GM21447 (cell line): ENCODE measurements around the gene DISC1.

Experiments
- ATAC-seq: cut with Tn5 transposase; IDR thresholded peaks from one replicate; pipeline ENCODE4 v1.9.1; 2021; ENCODE audit not compliant: unreplicated experiment

Gene DISC1

GRCh38 chr1:232018231-232019025 is 391.8 kb downstream of the DISC1 start:
- no peak for ATAC-seq

DNA sequence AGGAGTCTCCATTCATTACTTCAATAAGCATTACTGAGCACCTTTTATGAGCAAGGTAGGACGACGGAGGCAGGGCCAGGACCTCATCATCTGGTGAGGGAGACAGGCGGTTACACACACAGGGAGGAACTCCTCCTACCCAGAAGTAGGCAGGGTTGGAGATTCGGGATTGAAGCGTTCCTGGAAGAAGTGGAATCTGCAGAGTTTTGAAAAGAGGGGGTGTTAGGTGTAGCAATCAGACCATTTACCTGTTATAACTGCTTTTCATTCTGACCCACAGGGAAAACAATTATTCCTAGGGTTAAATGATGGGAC is 392.4 kb downstream of the DISC1 start:
- ATAC-seq, result no peak

DNA sequence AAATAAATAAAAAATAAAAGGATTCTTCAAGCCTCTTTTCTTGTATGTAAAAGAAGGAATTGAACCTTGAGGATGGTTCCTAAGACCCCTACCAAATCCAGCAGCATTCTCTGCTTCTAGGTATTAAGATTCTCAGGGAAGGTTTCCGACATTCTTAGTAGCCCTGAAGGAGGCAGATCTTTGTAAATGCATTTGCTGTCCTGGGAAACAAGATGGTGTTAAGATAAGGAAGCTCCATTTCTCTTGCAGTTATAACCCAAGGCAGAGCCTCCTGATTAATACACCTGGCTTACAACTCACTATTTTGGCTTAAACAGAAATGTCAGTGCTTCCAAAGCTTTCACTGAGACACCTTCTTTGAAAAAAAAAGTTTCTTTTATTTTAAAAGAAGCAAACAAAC is 393.8 kb downstream of the DISC1 start:
- no peak for ATAC-seq

DNA sequence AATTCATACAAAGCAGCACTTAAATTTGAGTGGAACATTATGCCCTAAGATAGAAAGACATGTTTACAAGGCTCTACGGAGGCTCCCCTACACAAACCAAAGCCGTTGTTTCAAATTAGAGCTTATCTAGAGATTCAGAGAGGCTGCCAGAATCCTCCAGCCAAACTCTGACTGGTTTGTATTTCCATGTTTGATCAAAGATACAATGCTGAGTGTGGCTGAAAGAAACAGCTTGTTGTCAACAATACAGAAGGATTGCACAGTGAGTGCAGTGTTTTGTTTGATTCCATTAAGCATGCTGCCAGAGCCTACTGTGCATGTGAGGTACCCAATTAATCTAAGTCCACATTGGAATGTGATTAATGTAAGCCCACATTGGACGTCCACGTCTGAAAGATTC is 402.7 kb downstream of the DISC1 start:
- no peak for ATAC-seq

GRCh38 chr1:232031156-232031555 is 404.6 kb downstream of the DISC1 start:
- no peak for ATAC-seq

DNA sequence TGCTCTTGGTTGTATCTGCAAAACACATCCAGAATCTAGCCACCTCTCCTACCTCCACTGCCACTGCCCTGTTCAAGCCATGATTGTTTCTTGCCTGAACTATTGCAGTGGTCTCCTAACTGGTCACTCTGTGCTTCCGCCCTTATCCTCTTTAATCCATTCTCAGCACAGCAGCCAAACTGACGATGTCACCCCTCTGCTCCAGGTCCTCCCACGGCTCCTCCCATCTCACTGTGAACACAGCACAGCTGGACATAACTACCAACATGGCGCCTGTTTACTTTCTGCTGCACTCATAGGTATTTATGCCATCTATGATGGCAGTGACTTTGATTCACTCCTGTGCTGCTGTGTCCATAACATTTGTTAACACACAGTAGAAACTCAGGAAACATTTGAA is 406.7 kb downstream of the DISC1 start:
- ATAC-seq, result no peak

DNA sequence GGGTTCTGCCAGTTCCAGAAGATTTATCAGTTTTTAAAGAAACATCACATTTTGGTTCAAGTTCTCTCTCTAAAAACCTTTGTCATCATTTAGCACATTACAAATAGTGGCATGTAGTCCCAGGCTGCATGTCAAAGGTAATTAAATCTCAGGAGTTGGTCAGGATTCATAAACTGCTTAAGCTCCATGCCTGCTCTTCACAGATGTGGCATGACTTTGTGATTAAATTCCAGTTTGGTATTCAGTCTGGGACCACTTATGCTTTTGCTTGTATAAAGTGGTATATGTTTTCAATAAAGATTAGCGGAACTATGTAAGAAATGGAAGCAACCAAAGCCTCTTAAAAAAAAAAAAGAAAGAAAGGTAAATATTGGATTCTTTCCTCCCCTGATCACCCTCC is 408.0 kb downstream of the DISC1 start:
- no peak for ATAC-seq

GRCh38 chr1:232036181-232036933 is 409.8 kb downstream of the DISC1 start:
- no peak for ATAC-seq

DNA sequence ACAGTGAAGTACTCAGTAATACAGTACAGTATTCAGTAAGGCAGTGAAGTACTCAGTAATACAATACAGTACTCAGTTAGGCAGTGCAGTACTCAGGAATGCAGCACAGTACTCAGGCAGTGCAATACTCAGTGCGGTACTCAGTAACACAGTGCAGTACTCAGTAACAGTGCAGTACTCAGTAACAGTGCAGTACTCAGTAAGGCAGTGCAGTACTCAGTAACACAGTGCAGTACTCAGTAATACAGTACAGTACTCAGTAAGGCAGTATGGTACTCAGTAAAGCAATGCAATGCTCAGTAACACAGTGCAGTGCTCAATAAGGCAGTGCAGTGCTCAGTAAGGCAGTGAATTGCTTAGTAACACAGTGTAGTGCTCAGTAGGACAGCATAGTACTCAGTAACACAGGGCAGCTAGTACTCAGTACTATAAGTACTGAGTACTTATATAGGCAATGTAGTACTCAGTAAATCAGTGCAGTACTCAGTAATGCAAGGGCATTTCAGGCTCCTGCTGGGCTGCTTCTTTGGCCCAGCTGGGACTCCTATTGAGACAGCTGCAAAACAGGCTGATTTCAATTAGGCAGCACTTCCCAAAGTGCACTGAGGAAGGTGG is 411.3 kb downstream of the DISC1 start:
- ATAC-seq, result no peak

- ATAC-seq, result no peak
Observed at GRCh38 chr1:232038706-232039677, 412.4 kb downstream of the DISC1 start.

- no peak for ATAC-seq
Observed at GRCh38 chr1:232040260-232040659, 413.7 kb downstream of the DISC1 start.

GRCh38 chr1:232044728-232045127 is 418.1 kb downstream of the DISC1 start:
- ATAC-seq, result no peak

- ATAC-seq, result no peak
Observed at GRCh38 chr1:232045139-232045994, 418.8 kb downstream of the DISC1 start.

GRCh38 chr1:232046451-232047306 is 420.1 kb downstream of the DISC1 start:
- no peak for ATAC-seq

GRCh38 chr1:232047473-232047872 is 420.9 kb downstream of the DISC1 start:
- no peak for ATAC-seq

DNA sequence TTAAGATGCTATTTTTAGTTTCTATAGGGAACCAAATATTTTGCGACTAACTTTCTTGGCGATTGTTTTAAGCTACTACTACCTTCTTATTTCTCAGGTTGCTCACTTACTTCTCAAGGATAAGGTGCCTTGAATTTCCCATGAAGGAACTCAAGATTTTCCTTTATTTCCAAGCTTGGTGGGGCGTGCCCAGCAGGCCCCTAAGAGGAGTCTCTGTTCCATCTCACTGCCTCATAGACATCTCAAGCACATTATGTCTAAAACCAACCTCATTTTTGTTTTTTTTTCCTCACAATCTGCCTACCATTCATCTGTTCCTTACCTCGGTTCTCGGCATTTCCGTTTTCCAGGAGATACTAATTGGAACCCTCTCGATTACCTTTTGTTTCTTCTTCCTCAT is 421.9 kb downstream of the DISC1 start:
- no peak for ATAC-seq

- no peak for ATAC-seq
Observed at GRCh38 chr1:232049335-232049734, 422.7 kb downstream of the DISC1 start.

GRCh38 chr1:232057217-232057895 is 430.8 kb downstream of the DISC1 start:
- ATAC-seq, result no peak

DNA sequence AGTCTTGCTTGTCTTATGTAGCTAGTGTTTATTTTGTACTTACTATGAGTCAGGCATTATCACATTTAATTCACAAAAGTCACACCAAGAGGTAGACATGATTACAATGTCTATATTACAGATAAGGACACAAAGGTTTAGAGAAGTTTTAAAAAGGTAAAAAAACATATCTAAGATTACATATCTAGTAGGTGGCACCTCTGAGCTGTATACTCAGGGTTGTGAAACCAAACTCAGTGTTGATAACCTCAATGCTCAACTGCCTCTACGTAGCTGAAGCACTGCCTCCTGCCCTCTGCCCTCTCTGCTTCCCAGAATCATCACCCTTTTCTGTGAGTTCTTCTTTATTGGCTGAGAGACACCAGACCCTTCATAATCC is 431.3 kb downstream of the DISC1 start:
- no peak for ATAC-seq
